Measurements from ENCODE around the gene UGCG.
"Not testable (repeated sequence)": the region's sequence is repeated elsewhere in the genome, so short reads cannot be mapped to it uniquely, and the experiment has no call there.

UGCG gene

GRCh38 chr9:111891910-111892499 lies 4.6 kb upstream of the UGCG start:
- peak; percentile 53 for DNase-seq

DNA sequence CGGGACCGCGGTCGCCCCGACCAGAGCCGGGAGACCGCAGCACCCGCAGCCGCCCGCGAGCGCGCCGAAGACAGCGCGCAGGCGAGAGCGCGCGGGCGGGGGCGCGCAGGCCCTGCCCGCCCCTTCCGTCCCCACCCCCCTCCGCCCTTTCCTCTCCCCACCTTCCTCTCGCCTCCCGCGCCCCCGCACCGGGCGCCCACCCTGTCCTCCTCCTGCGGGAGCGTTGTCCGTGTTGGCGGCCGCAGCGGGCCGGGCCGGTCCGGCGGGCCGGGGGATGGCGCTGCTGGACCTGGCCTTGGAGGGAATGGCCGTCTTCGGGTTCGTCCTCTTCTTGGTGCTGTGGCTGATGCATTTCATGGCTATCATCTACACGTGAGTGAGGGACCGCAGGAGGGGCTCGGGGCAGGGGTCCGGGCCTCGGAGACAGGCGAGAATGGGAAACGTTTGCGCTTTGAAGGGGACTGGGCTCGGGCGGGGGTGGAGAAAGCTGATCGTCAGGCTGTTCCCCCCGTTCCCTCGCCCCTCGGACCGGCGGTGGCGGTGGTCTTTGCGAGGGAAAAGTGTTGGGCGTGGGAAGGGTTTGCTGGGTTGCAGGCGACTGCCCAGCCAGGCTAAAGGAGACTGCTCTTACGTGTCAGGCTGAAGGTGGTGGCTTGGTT lies 457 bp downstream of the UGCG start:
- no peak for DNase-seq

GRCh38 chr9:111897601-111898137 lies 1.1 kb downstream of the UGCG start:
- peak; percentile 26 for DNase-seq

DNA sequence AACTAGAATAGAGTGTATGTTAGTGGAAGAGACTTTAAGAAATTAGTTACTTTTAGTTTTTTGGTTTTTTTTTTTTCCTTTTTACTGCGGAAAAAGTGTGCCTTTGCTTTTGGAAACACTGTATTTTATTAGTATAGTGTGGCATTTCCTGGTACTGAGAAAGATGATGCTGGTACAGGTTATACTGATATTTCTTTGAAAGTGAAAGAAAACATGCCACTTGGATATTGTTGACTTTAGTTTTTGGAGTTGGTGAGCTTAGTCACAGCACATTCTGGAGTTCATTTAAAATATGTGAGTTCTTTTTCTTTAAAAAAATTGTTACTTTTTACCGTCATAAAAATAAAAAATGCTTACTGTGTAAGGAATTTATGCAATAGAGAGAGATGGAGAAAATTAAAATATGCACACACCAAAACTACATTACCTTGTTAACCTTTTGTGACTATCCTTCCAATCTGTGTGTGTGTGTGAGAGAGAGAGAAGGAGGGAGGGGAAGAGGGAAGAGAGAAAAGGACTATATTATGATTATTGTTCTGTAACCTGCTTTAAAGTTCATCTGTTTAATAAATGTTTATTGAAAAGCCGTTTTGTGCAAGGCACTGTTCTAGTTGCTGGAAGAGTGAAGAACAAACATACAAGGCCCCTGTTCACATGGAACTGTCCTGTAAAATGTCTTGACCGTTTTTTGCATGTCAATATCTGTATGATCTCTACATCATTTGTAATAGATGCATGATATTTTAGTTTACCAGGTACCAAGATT lies 1.9 kb downstream of the UGCG start:
- peak; percentile 21 for DNase-seq

- DNase-seq = no peak
Measured at GRCh38 chr9:111900151-111900857, 3.7 kb downstream of the UGCG start.

GRCh38 chr9:111900858-111901612 lies 4.4 kb downstream of the UGCG start:
- DNase-seq = no peak

GRCh38 chr9:111902391-111903139 lies 6.0 kb downstream of the UGCG start:
- no peak for DNase-seq

DNA sequence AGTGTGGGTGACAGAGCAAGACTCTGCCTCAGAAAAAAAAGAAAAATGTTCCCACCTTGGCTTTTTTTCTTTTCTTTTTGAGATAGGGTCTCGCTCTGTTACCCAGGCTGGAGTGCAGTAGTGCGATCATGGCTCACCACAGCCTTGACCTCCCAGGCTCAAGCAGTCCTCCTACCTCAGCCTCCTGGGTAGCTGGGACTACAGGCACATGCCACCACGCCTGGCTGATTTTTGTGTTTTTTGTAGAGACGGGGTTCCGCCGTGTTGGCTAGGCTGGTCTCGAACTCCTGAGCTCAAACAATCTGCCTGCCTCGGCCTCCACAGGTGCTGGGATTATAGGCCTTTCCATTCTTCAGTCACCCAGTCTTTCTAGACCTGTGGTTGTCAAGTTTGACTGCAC lies 6.9 kb downstream of the UGCG start:
- not testable (repeated sequence) for DNase-seq

DNA sequence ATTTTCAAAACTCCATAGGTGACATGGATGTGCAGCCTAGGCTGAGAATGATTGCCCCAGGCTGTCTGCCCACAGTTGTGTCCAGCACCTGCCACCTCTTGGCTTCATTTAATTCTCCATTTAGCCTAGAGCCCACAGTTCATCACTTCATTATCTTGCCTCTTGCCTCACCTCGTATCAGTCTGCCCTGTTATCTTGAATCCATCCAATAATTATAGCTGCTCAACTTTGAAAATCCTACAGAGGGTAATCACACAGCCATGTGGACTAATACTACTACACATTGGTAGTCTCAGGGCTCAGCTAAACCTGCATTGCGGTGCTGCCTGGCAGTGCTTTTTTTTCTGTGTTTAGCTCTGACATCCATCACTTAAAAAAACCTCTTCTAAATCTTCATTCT lies 7.4 kb downstream of the UGCG start:
- DNase-seq = no peak

DNA sequence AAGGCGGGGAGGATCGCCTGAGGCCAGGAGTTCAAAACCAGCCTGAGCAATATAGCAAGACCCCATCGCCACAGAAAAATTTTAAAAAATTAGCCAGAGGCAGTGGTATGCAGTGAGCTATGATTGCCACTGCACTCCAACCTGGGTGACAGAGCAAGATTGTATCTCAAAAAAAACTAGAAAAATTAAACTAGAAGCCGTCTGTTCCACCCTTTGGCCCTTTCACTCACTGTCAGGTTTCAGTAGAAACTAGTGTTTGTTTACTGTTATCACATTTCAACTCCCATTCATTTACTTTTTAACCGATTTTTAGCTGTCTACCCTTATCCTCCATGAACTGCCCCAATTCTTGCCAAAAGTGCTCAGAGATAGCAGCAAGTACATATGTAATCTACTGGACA lies 8.3 kb downstream of the UGCG start:
- DNase-seq = no peak

DNA sequence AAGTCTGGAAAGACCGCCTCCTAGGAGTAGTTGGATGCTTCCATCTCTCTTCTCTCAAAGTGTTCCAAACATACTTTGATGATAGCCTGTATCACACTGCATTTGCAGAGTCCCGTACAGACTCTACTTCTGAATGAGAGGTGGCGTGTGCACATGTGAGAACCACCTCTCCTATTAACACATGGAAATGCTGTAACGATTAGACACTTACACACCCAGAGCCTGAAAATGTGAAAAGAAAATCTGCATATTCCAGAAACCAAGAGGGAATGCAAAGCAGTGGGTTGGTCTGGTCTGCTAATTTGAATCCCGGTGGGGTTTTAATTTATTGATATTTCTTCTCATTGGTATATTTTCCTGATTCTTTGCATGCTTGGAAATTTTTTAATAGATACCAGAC lies 10.5 kb downstream of the UGCG start:
- DNase-seq = no peak

- no peak for DNase-seq
Measured at GRCh38 chr9:111909444-111909843, 12.8 kb downstream of the UGCG start.

- DNase-seq = no peak
Measured at GRCh38 chr9:111910428-111910827, 13.8 kb downstream of the UGCG start.

- DNase-seq = no peak
Measured at GRCh38 chr9:111913159-111913558, 16.5 kb downstream of the UGCG start.

- peak; percentile 29 for DNase-seq
Measured at GRCh38 chr9:111914749-111915424, 18.3 kb downstream of the UGCG start.

GRCh38 chr9:111915425-111915758 lies 18.8 kb downstream of the UGCG start:
- no peak for DNase-seq

GRCh38 chr9:111916234-111916645 lies 19.6 kb downstream of the UGCG start:
- DNase-seq = no peak

- DNase-seq = no peak
Measured at GRCh38 chr9:111917201-111917600, 20.6 kb downstream of the UGCG start.

GRCh38 chr9:111917980-111918379 lies 21.4 kb downstream of the UGCG start:
- DNase-seq = no peak

DNA sequence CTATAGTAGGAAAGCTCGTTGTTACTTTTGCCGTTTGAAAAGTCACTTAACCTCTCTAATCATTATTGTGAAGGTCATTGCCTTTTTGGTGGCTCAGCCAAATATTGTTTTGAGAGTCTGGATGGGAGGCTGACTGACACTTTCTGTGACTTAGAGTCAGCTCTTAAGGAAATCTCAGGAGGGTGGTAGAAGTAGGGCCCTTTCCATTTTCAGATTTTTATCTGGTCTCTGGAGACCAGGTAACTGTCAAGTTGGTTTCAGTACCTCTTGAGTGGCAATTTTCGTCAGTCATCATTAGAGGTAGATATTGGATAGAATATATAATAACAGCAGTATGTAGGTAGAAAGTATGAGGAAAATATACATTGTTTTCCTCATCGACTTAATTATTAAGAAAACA lies 23.3 kb downstream of the UGCG start:
- no peak for DNase-seq

GRCh38 chr9:111920531-111920930 lies 23.9 kb downstream of the UGCG start:
- no peak for DNase-seq
